Measurements from ENCODE around the gene XPNPEP1.
A peak's percentile ranks its signal among the peaks of the same experiment; 100 is the strongest.
"Not testable (repeated sequence)": the region's sequence is repeated elsewhere in the genome, so short reads cannot be mapped to it uniquely, and the experiment has no call there.

The XPNPEP1 gene

DNA sequence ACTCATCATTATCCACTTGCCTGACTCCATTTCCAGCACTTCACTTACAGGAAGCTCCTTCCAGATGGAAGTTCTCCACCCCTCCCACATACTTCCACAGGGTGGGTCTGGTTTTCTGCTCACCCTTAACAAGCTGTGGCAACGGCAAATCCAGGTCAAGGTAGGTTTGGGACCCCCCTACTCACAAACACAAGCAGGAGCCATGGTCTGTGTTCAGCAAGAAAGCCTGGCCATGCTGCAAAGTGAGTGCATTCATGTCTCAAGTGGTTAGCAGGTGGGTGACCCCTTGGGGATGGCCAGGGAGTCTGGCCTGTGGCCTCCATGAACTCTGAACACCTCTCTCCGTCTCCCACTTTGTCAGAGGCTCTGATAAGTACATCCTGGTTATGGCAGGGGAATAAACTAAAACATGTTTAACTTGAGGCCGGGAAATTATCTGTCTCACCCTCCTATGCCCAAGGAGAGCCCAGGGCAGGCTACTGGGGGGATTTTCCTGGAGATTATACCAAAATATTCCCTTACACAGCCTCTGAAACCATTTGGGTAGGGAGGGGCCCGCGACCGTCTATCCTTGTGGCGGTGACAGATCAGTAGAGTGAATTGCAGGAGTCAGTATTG, 844 bp downstream of the XPNPEP1 start:
- Mint-ChIP-seq H3K27ac (peak overlapping the region; percentile 94), H3K4me3 (peak overlapping the region; percentile 91), H3K36me3 (ENCODE audit: low read depth) (peaks cover 27% of the 10 kb centered on the region), H3K4me1 (peaks cover 65% of the 10 kb centered on the region), H3K9me3 (no peaks in the 10 kb centered on the region), H3K27me3 (no peaks in the 10 kb centered on the region)
- no peak for DNase-seq
- no peak for ATAC-seq

DNA sequence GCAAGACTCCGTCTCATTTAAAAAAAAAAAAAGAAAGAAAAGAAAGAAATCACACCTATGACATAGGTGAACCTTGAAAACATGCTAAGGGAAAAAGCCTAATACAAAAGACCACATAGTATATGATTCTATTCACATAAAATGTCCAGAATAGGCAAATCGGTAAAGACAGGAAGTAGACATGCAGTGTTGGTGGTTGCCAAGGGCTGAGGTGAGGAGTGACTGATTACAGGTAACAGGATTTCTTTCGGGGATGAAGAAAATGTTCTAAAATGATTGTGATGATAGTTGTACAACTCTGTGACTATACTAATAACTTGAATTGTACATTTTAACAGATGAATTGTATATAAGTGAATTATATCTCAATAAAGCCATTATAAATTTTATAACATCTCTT, 3.3 kb downstream of the XPNPEP1 start:
- Mint-ChIP-seq H3K27me3 (no peaks in the 10 kb centered on the region), H3K36me3 (ENCODE audit: low read depth) (peaks cover 33% of the 10 kb centered on the region), H3K4me1 (peaks cover 88% of the 10 kb centered on the region), H3K9me3 (no peaks in the 10 kb centered on the region), H3K4me3 (no peak overlapping the region), H3K27ac (peak overlapping the region; percentile 26)
- no peak for ATAC-seq
- DNase-seq, result no peak

DNA sequence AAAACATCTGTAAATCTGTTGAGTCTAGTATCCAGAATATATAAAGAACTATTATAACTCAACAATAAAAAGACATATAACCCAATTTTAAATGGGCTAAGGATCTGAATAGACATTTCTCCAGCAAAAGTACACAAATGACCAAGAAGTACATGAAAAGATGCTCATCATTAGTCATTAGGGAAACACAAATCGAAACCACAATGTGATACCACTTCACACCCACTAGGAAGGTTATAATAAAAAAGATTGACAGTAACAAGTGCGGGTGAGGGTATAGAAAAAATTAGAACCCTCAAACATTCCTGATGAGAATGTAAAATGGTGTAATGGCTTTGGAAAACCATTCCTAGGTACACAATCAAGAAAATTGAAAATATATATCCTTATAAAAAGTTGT, 4.1 kb downstream of the XPNPEP1 start:
- Mint-ChIP-seq H3K4me1 (peaks cover 89% of the 10 kb centered on the region), H3K36me3 (ENCODE audit: low read depth) (peaks cover 38% of the 10 kb centered on the region), H3K9me3 (no peaks in the 10 kb centered on the region), H3K27me3 (no peaks in the 10 kb centered on the region), H3K4me3 (peak overlapping the region; percentile 45), H3K27ac (peak overlapping the region; percentile 35)
- DNase-seq (no peak), ATAC-seq (no peak)

DNA sequence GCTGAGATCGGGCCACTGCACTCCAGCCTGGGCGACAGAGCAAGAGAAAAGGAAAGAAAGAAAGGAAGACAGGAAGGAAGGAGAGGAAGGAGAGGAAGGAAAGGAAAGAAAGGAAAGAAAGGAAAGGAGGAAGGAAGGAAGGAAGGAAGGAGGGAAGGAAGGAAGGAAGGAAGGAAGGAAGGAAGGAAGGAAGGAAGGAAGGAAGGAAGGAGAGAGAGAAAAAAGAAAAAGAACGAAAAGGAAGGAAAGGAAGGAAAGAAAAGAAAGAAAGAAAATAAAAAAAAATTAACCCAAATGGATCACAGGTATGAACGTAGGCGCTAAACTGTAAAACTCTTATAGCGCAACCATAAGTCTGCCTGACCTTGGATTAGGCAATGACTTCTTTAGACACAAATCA, 4.6 kb downstream of the XPNPEP1 start:
- not testable (repeated sequence) for ATAC-seq, H3K4me3 Mint-ChIP-seq, H3K9me3 Mint-ChIP-seq, DNase-seq, H3K27me3 Mint-ChIP-seq
- Mint-ChIP-seq H3K36me3 (ENCODE audit: low read depth) (peaks cover 43% of the 10 kb centered on the region), H3K4me1 (peaks cover 89% of the 10 kb centered on the region), H3K27ac (peak overlapping the region; percentile 35)

DNA sequence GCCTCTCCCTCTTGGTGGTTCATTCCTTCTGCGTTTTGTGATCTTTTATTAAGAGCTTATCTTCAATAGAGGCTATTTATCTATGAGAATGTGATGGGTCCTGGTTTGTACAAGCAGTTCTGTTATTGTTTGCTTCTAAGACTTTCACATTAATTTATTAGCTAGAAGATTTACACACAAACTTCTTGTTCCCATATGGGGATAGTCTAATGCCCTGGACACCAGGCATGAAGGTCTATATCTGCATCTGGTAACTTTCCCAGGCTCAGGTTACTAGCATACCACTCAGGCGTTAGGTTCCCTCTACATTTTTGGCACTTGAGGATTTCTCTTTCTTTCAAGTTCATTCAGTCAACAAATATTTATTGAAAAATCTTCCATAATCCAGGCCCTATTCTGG, 7.7 kb downstream of the XPNPEP1 start:
- no peak for ATAC-seq

DNA sequence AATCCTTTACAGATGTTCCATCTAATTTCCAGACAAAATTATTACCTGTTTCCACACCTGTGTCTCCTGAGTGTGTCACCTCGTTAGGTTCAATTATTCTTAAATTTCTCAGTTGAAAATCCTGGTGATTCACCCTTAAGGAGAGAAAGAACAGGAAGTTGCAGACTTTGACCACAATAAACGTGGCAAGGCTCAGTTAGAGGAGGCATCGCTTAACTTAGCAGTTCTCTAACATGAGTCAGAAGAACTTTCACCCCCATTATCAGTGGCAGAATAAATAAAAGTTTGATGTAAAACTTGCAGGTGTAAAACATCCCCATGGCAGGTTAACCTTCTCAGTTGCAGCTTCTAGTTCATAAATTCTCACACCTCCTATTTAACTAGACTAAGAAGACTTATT, 8.3 kb downstream of the XPNPEP1 start:
- ATAC-seq (peak; percentile 93), DNase-seq (no peak)
- Mint-ChIP-seq H3K4me1 (peaks cover 96% of the 10 kb centered on the region), H3K27me3 (no peaks in the 10 kb centered on the region), H3K9me3 (no peaks in the 10 kb centered on the region), H3K36me3 (ENCODE audit: low read depth) (peaks cover 63% of the 10 kb centered on the region), H3K27ac (peak overlapping the region; percentile 74), H3K4me3 (peak overlapping the region; percentile 51)

More for the DNA sequence above, 7.7 kb downstream of the XPNPEP1 start:
- Mint-ChIP-seq H3K27me3 (no peaks in the 10 kb centered on the region), H3K9me3 (no peaks in the 10 kb centered on the region), H3K4me1 (peaks cover 96% of the 10 kb centered on the region), H3K27ac (peak overlapping the region; percentile 74), H3K36me3 (ENCODE audit: low read depth) (peaks cover 65% of the 10 kb centered on the region), H3K4me3 (peak overlapping the region; percentile 51)
- no peak for DNase-seq

DNA sequence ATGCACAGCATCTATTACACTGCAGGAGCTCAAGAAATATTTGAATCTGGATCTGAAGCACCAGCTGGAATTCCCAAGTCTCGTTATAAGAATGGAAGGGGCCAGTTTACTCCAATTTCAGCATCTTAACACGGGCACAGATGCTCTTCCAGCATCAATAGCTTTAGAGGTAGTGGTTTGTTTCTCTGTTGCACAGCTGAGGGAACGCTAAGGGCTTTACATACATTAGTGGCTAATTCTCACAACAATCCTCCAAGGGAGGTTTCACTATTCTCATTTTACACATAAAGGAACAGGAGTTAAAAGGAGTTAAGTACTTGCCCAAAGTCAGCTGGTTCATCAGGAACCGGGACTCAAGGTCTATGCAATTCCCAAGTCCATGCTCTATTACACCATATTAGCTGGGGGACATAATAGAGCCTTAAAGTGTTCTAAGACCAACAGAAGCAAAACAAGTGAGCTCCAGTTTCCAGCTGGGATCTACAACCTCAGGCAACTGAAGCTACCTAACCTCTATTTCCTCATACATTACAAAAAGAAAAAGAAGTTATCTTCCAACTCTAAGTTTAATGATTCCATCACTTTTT, 9.9 kb downstream of the XPNPEP1 start:
- Mint-ChIP-seq H3K36me3 (ENCODE audit: low read depth) (peaks cover 57% of the 10 kb centered on the region), H3K9me3 (no peaks in the 10 kb centered on the region), H3K27ac (peak overlapping the region; percentile 55), H3K27me3 (no peaks in the 10 kb centered on the region), H3K4me1 (peaks cover 86% of the 10 kb centered on the region), H3K4me3 (no peak overlapping the region)
- DNase-seq, result no peak
- no peak for ATAC-seq

DNA sequence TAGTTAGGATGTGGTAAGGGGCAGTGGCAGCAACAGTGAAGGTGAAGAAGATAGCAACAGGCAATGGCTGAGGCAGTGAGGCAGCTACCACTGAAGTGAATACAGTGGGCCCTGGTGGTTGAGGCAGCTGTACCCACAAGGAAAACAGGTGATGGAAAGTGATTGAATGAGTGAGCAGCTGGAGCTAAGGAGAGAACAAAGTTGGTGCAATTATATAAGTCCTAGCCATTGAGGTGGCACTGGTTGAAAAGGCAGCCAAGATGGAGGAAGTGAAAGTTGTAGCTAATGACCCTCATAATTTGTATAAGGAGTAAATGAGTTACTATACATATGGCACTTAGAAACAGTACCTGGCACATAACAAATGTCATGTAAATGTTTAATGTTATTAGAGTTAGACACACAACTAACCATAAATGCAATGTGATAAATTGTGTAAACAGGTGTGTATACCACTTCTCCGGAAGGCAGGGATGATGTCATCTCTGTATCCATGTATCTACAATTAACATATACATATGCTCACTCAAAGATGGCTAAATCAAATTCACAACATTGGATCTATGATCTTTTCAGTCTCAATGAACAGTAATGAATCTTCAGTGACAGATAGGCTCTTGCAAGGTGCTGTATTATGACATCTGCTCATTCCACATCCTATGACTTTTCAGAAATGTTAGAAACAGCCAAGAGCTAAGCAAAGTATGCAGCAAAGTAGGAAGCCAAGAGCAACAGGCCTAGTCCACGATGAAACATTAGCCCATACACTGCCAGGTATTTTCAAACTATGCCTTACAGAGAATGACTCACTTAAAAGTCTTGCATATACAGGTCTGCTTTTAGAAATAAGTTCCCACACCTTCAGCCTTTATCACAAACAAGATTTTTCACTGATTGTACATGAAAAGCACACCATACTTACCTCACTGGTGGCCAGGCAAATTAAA, 10.7 kb downstream of the XPNPEP1 start:
- Mint-ChIP-seq H3K4me1 (peaks cover 78% of the 10 kb centered on the region), H3K4me3 (no peak overlapping the region), H3K27me3 (no peaks in the 10 kb centered on the region), H3K27ac (no peak overlapping the region), H3K36me3 (ENCODE audit: low read depth) (peaks cover 55% of the 10 kb centered on the region), H3K9me3 (no peaks in the 10 kb centered on the region)
- DNase-seq, result no peak
- no peak for ATAC-seq

DNA sequence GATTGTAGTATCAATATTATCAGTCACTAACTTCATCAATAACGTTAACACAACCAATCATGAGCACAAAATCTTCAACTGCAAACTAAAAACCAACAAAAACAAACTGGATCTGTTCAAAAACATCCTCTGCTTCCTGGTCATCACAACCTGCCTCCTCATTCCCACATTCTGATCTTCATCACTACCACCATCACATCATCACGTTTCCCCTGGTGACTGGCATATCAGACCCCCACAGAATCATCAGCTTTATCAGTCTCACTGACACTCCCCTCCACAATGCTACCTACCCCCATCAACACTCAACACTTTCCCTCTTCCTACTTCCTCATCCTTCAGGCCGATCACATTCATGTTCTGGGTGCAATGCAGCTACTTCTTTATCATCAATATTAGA, 11.4 kb downstream of the XPNPEP1 start:
- Mint-ChIP-seq H3K36me3 (ENCODE audit: low read depth) (peaks cover 58% of the 10 kb centered on the region), H3K27me3 (no peaks in the 10 kb centered on the region), H3K4me3 (no peak overlapping the region), H3K4me1 (peaks cover 72% of the 10 kb centered on the region), H3K9me3 (no peaks in the 10 kb centered on the region), H3K27ac (no peak overlapping the region)
- DNase-seq, result no peak
- ATAC-seq, result no peak

DNA sequence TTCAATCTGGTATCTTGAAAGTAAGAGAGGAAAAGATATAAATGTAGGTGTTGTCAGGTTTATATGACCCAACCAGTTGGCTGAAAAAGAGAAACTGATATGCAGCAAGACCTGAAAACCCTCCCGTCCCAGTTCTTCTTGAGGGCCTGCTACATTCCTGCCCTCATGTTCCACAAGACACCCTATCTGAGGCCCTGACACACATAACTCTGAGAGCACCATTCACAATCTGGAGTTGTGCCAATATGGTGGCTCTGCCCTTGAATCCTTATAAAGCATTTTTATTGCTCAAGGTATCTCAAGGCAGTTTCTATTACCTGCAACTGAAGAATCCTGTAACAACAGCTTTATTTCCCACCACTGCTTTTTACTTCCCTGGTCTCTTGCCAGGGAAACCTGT, 17.0 kb downstream of the XPNPEP1 start:
- Mint-ChIP-seq H3K27ac (no peak overlapping the region), H3K4me3 (no peak overlapping the region), H3K4me1 (peaks cover 44% of the 10 kb centered on the region), H3K9me3 (no peaks in the 10 kb centered on the region), H3K27me3 (no peaks in the 10 kb centered on the region), H3K36me3 (ENCODE audit: low read depth) (peaks cover 62% of the 10 kb centered on the region)
- DNase-seq (no peak), ATAC-seq (no peak)

DNA sequence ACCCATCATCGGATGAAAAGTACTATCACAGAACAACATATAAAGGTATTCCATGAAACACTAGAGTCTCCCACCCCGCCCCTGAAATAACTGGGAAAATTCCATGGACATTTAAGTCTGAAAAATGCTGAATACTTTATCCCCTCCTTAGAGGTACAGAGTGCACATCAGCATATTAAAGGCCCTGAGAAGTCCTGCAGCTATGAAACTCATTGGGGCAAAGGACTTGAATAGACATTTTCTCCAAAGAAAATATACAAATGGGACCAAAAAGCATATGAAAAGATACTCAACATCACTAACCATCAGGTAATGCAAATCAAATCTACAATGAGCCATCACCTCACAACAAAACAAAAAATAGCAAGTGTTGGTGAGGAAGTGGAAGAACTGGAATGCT, 18.9 kb downstream of the XPNPEP1 start:
- Mint-ChIP-seq H3K36me3 (ENCODE audit: low read depth) (peaks cover 60% of the 10 kb centered on the region), H3K4me1 (peaks cover 39% of the 10 kb centered on the region), H3K27ac (no peak overlapping the region), H3K4me3 (no peak overlapping the region), H3K9me3 (no peaks in the 10 kb centered on the region), H3K27me3 (no peaks in the 10 kb centered on the region)
- ATAC-seq, result no peak
- no peak for DNase-seq

DNA sequence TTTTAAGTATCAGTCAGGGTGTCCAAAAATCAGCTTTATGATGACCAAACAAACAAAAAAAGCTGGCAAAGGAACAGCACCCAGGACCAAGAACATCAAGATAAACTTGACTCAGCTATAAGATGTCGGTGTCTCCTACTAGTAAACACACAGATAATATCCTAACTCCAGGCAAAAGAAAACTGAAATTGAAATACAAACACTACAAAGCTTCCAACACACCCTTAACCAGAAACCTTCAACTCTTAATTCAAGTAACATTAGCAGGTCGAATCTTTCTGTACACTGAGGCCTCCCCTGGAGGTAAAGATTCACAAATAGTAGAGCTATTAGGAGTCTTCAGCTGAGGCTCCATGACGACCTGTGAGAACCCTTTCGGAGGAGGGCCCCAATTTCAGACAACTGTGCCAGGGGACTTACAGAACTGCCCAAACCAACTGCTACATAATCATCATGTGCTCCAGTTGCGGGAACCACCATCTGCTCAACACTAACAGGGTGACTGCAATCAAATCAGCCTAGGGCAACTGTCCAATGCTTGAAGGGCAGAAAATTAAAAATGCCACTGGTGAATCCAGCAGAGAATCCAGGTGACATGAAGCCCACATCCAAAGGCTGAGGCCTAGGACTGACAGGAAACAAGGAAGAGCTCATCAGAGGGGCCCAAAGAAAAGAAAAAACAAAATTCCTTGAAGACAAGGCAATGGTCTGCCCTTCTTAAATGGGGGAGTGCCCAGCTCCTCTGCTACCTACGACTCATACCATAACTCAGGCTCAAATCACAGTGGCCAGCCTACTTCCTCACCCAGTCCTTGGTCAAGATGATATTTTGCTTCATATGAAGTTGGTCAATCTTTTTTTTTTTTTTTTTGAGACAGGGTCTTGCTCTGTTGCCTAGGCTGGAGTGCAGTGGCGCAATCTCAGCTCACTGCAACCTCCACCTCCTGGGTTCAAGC, 20.0 kb downstream of the XPNPEP1 start:
- peaks cover 71% of the 10 kb centered on the region for H3K36me3 Mint-ChIP-seq (ENCODE audit: low read depth)
- no peaks in the 10 kb centered on the region for H3K9me3 Mint-ChIP-seq
- ATAC-seq (no peak), DNase-seq (no peak)
- H3K27me3 Mint-ChIP-seq, result no peaks in the 10 kb centered on the region
- H3K27ac Mint-ChIP-seq, result peak overlapping the region; percentile 30
- peaks cover 46% of the 10 kb centered on the region for H3K4me1 Mint-ChIP-seq
- no peak overlapping the region for H3K4me3 Mint-ChIP-seq

DNA sequence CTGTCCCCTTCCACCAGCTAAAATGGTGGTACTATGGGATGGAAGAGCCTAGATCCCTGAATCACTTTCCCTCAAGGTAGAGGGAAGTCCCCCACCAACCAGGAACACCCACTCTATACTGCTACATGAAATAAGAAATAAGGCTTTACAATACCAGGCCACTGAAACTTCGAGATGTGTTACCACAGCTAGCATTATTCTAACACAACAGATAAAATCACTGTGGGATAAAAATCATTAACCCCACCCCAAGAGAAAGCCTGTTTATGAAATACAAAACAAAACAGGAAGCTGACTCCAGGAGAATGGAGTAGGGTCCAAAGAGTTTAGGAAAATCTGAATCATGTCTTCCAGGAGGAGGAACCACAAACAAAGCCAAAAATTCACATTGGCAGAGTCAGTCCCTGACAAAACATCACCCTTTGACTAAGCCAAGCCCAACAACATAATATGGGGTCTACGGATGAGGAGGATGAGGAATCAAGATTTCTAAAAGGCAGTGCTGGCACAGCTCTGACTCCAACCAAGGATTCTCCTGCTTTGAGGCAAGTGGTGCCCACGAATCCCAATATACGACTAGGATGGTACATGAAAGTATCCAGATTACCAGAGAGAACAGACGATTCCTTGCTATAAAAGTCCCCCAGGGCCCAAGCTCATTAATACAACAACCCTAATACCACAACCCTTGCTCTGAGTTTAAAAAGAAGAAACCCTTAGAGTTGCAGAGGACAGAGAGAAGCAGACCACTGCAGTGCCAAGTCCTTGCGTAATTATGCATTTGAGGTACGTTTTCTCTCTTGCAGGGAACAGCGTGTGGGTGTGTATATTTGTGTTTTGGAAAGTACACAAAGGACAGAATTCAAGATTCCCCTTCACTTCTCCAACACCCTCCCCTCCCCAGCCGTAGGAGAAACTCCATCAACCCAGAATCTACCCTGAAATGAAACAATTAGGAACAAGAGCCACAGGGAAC, 23.7 kb downstream of the XPNPEP1 start:
- no peak for DNase-seq
- no peaks in the 10 kb centered on the region for H3K27me3 Mint-ChIP-seq
- H3K9me3 Mint-ChIP-seq, result no peaks in the 10 kb centered on the region
- H3K4me3 Mint-ChIP-seq, result no peak overlapping the region
- peaks cover 51% of the 10 kb centered on the region for H3K36me3 Mint-ChIP-seq (ENCODE audit: low read depth)
- H3K27ac Mint-ChIP-seq, result peak overlapping the region; percentile 39
- H3K4me1 Mint-ChIP-seq, result peaks cover 54% of the 10 kb centered on the region
- ATAC-seq, result peak; percentile 77

Measured in activated naive CD8-positive, alpha-beta T cell treated with anti-CD3 and anti-CD28 coated beads, Interleukin-2, amount 50 U/mL, for 24 hours (primary cell).